ENCODE data around the gene ALG14.
"Not testable (repeated sequence)": the region's sequence is repeated elsewhere in the genome, so short reads cannot be mapped to it uniquely, and the experiment has no call there.

ALG14 gene

DNA sequence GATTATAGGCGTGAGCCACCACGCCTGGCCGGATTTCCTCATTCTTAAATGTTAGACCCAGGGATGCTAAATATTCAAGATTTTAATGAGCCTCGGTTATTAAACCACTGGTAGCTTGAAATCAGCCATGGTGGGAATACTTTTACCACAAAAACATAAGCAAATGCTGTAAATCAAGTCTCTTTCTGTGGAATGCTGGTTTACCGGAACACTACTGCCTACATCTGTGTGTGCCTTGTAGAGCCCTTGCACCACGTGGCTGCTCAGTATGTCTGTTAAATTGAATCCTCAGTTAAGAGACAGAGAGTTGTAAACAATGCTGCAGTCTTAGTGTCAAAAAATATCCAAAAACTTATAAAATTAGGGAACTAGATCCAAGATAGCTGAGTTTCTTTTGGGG lies 119.0 kb downstream of the ALG14 start:
- no peak for DNase-seq (ENCODE audit: low read depth)

DNA sequence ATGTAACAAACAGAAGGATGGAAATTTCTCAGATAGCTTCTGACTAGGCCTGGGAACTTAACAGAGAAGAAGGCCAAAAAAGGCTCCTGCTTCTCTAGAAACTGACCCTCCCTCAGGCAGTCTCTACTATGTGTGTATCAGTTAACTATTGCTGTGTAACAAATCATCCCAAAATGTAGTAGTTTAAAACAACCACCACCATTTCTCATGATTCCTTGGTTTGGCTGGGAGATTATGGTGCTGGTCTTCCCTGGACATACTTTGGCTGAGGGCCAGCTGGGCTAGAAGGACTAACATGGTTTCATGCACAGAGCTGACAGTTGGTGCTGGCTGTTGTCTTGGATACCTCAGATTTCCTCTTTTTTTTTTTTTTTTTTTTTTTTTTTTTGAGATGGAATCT lies 119.6 kb downstream of the ALG14 start:
- DNase-seq (ENCODE audit: low read depth): no peak

DNA sequence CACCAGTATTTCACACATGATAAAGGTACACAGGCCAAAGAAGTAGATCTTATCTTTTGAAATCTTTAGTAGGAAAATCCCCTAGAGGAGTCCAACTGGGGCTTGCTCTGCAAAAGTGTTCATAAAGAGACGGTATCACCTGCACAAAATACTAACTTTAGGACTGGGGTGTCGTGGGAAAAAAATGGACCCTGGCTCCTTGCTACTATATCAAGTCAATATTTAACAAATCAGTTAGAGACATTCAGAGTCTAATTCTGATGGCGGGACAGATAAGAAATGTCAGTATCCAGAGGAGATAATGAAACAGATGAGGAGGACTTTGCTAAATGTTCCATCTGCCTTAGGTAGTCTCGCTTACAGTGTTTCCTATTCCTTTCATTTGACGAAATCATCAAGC lies 120.2 kb downstream of the ALG14 start:
- no peak for DNase-seq (ENCODE audit: low read depth)

DNA sequence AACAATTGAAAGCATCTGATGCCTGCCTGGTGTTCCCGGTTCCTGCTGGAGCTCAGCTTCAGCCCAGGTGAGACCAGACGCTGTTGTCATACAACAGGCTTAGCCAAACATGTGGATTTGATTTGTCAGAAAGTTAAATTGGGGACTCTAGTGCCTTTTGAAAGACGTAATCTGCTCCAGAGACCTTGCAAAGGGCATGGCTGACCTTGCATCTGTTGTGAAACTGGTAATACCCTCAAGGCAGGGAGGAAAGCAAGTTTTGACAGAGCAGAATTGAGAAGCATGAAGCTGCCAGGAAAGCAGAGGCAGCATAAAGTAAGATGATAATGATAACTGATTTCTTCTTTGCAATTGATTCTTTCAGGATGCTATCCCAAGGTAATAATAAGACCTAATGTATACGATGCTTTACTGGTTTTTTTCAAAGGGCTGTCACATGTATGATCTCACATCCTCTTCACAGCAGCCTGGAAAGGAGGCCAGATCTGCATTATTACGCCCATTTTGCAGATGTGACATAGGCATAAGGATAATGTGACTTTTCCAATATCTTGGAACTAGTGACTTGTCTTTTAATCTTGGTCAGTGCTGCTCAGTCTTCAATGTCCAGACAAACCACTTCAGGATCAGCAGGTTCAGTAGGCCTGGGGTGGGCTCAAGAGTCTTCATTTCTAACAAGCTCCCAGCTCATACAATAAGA lies 121.1 kb downstream of the ALG14 start:
- DNase-seq (ENCODE audit: low read depth): no peak

DNA sequence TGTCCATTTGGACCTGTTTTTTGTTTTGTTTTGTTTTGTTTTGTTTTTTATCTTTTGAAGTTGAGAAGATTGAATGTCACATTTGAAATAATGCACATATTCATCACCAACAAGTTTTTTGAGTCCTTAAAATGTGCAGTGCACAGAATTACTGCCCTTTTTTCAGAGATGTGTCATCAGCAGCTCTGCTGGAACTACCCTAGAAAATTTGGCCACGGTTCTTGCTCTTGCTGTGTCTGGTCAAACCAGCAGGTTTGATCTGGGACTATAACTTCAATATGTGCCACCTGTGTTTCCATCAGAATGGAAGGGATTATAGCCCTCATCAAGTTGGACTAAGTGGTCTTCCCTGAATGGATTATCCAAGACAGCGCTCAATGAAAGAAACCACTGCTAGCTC lies 121.7 kb downstream of the ALG14 start:
- no peak for DNase-seq (ENCODE audit: low read depth)

DNA sequence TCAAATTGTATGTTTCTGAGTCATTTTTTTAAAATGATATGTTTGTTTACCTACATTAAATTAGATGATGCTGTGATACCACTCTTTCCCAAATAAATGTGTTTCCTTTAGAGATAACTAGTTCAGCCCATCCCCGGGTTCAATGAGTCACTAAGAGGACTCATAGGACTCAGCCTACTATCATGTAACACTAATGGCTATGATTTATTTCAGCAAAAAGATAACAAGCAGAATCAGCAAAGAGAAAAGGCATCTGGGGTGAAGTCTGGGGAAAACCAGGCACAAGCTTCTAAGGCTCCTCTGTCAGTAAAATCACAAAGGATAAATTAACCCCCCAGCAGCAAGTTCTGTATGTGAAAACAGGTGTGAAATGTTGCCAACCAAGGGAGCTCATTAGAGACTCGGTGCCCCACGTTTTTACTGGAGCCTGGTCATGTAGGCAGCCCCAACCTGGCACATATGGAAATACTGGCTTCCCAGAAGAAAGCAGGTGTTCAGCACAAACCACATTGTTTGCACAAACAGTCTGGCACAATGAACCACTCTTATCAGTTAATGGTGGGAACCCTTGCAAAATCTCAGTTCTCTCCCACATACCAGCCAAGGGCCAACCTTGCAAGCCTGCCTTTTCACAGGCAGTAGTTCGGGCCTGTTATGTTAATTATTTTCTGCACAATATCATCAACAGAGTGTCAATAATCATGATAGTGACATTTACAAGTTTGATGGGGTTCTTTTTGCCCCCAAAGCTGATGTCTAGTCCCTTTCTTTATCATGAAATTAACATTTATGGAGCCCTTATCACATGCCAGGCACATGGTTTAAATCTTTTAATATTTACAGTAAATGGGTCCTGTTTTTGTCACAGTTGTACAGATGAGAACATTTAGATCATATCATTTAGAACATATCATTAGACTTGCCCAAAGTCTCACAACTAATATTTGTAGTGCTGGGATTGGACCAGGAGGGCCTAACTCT lies 122.8 kb downstream of the ALG14 start:
- DNase-seq (ENCODE audit: low read depth): no peak

DNA sequence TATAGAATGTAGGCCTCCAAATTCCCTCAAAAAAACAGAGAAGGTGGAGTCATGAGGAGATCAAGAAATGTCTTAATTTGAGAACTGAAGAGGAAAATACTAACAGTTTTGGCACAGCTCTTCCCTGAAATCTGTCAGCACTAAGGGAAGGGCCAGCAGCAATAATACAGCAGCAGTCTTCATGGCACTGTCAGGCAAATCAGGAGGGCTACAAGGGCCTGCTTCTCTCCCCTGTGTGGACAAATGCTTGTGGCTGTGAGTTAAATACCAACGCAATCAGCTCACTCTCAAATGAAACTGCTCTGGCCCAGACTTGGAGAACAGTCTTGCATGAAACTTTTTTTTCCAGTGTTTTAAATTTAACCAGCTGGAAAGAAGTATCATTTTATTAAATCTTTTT lies 125.3 kb downstream of the ALG14 start:
- no peak for DNase-seq (ENCODE audit: low read depth)

DNA sequence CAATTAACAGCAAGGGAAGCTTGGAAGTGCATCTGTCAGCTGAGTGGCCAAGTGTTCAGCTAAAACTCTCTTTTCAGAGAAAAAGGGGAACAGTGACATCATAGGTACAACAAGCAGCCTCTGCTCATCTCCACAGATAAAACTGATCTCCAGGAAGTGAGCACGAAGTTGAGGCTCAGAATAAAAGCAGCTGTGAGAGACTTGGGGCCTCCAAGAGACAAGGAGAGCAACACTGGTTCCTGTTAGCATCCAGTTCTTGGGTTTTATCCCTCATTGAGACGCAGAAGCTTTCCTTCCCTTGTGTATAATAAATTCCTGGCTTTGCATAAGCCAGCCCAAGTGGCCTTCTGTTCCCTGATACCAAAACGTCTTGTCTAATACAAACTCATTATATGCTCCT lies 125.9 kb downstream of the ALG14 start:
- DNase-seq (ENCODE audit: low read depth): no peak

DNA sequence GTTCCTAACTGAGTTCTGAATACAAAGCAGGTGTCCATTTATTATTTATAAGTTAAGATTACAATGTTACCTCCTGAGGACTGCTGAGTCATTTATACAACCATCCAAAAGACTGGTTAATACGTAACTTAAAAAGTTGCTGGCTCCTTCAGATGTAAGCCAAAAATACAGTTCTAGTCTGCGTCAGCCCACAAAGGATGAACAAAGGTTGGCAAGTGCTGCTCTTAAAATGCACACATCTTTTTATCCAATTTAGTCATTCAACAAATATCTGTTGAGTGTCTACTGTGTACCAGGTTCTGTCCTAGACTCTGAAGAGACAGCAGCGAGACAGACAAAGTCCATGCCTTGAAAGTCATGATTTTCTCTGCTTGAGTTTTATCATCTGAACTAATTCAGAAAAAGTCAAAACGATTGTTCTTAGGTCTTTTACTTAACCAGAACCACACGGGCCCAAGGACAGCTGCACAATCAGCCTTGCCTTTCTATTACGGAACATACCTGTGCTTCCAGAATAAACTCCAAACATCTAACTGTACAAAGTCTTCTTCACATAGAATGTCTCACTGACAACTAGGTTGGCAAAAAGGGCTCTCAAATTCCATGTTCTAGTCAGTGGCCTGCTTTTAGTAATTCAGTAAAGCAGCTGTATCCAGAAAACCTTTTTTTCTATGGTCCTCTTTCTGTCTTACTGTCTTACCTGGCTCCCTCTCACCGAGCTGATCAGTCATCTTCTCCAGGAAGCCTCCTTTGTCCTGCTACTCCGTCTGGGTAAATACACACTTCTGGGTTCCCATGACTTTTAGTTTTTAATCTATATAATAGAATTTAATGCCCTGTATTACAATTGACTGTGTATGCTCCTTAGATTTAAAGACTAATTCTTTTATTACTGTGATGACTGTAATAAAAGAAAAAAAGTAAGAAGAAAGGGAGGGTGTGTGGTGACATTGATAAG lies 130.3 kb downstream of the ALG14 start:
- DNase-seq (ENCODE audit: low read depth): no peak

DNA sequence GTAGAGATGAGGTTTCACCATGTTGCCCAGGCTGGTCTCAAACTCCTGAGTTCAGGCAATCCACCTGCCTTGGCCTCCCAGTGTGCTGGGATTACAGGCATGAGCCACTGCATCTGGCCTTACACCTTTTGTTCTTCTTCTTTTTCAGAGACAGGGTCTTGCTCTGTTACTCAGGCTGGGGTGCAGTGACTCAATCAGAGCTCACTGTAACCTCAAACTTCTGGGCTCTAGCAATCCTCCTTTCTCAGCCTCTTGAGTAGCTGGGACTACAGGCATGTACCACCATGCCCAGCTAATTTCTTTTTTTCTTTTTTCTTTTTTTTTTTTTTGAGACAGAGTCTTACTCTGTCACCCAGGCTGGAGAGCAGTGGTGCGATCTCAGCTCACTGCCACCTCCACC lies 131.3 kb downstream of the ALG14 start:
- DNase-seq (ENCODE audit: low read depth): not testable (repeated sequence)

DNA sequence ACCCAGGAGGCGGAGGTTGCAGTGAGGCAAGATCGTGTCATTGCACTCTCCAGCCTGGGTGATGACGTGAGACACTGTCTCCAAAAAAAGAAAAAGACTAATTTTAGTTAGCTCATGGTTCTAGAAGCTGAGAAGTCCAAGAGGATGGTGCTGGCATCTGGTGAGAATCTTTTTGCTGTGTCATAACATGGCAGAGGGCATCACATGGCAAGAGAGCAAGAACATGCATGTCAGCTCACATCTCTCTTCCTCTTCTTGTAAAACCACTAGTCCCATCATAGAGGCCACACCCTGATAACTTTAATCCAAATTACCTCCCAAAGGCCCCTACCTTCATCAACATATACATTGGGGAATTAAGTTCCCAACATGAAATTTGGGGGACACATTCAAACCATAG lies 132.0 kb downstream of the ALG14 start:
- DNase-seq (ENCODE audit: low read depth): no peak

DNA sequence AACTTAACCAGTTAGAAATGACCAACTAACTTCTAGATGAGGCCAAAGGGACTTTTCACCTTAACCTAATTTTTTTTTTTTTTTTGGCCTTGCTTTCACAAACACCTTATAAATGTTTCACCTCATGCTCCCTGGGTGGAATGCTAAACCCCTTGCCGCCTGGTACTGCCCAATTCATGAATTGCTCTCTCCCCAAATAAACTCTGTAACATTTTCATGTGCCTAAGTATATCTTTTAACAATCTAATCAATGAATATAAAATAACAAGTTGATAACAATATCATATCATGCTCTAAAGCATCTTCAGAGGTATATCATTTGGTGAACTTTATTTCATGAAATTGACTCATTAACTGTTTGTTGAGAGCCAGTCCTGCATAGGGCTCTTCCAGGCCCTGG lies 134.9 kb downstream of the ALG14 start:
- no peak for DNase-seq (ENCODE audit: low read depth)

DNA sequence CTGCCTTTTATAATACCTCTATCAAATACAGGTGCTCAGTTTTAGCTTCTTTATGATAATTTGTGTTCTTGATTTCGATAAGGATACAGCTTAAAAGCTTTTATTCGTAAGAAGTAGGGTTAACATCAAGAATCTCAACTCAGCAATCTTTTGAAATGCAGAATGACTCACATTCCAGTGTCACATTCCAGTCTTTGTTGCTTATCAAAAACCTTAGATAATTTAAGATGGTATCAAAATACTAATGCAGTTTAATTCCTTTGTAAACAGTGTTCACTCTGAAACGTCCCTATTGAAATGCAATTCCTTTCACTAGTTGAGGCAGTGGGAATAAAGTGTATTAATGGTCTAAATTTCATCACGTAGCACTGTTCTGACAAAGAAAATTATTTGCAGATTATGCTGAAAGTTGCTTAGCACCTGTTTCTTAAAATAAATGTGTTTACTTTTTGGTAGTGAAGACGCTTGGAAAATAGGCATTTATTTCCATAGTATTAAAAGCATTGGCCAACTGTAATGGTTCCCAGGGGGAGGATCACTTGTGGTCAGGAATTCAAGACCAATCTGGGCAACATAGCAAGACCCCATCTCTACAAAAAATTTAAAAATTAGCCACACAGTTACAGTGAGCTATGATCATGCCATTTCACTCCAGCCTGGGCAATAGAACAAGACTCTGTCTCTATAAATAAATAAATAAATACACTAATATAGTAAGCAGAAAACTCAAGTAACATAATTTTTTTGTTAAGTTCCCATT lies 135.7 kb downstream of the ALG14 start:
- no peak for DNase-seq (ENCODE audit: low read depth)

DNA sequence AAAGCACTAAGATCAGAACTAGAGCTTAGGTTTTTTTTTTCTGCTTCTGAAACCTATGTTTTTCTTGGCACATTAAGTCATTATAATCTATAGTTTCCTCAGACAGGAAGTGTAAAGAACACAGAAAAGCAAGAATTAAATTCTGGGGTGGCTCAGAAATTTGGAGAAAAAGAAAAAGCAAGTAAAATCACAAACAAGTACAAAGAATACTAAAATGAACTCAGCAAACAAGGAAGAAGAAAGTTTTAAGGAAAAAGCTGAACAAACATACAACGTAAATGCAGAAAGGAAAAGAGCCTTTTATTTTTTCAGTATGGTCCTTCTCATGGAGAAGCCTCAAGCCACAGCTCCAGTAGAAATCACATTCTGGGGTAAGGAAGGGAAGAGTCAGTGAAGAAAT lies 137.3 kb downstream of the ALG14 start:
- no peak for DNase-seq (ENCODE audit: low read depth)

DNA sequence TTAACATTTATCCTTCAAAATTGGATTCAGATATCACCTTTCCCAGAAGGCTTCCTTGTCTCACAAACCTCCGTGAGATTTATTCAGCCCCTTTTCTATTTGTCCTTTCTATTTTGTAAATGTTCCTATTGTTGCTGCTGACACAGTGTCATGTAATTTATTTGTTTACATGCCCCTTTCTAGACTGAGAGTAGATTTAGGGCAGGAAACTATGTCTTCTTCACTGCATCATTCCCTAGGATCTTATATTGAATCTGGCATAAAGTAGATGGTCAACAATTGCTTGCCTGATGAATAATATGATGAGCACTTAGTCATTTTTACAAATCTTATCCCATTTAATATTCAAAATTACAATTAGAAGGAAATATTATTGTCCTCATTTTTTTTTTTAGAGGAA lies 137.7 kb downstream of the ALG14 start:
- no peak for DNase-seq (ENCODE audit: low read depth)

DNA sequence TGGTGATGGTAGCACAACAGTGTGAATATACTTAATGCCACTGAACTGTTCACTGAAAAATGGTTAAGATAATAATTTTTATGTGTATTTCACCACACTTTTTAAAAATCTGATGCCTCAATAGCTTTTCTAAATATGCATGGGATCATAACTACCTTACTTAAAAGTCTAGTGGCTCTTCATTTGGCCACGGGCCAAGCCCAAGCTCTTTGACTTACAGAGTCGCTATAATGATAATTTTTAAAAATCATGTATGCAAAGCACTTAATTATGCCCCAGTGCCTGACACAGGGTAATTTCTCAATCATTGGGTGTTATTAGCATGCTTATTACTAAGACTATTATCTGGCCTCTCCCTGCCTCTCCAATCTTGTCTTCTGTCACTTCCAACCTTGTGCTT lies 138.2 kb downstream of the ALG14 start:
- DNase-seq (ENCODE audit: low read depth): no peak

DNA sequence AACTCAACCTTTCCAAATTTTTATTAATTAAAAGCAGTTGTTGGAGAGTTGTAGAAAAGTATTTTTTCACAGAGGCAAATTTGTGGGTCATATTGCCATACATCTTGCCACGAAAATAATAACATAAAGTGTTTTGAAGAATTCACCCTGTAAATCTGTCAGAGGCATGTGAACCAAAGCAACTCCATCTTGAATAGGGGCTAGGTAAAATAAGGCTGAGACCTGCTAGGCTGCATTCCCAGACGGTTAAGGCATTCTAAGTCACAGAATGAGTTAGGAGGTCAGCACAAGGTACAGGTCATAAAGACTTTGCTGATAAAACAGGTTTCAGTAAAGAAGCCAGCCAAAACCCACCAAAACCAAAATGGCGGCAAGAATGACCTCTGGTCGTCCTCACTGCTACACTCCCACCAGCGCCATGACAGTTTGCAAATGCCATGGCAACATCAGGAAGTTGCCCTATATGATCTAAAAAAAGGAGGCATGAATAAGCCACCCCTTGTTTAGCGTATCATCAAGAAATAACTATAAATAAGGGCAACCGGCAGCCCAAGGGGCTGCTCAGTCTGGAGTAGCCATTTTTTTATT lies 141.4 kb downstream of the ALG14 start:
- DNase-seq (ENCODE audit: low read depth): no peak

DNA sequence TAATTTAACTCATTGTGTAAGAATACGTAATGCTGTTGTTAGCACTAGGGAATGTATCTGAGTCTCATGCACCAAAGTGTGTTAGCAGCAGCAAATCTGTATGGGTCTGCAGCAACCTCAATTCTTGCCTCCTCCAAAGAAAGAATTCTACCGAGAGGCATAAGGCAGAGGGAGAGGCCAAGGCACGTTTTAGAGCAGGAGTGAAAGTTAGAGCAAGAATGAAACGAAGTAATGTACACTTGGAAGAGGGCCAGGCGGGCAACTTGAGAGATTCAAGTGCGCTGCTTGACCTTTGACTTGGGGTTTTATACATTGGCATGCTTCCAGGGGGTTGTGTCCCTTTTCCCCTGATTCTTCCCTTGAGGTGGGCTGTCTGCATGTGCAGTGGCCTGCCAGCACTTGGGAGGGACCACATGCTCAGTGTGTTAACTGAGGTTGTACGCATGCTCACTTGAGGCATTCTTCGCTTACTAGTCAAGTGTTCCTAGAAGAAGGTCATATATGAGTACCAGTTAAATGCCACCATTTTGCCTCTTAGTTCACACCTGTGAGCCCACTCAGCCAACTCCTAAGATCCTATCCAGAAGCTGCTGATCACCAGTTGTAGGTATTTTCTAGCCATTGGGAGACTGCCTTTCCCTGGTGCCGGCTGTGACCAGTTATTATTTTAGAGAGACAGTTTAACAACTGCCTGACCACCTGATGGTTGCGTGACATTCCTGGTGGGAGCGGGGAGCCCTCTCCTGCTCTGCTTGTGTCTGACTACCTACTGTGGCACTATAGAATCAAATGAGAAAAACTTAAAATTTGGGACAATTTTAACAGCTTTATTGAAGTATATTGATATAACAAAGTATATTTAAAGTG lies 143.2 kb downstream of the ALG14 start:
- DNase-seq (ENCODE audit: low read depth): no peak

DNA sequence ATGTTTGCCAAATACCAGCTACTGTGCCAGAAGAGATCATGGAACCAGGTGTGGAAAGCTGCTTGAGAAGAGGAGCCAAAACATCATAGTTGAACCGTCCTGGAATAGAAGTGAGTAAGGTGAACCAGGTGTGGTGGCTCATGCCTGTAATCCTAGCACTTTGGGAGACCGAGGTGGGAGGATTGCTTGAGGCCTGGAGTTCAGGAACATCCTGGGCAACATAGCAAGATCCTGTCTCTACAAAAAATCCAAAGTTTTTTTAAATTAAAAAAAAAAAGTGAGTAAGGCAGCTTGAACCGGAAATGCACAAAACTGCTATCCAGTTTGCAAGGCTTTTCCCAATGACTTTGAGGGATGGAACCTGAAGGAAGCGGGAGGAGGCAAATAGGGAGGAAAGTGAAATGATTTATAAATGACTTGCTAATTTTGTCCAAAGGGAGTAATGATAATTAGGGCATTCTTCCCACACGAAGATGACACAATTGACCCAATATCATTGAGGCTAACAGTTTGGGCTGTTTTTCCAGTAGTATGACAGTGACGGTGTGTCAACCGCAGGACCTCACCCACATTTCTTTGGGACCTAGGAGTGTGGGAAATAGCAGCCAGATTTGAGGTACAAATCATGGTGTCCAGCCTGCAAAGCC lies 144.3 kb downstream of the ALG14 start:
- DNase-seq (ENCODE audit: low read depth): no peak
